OCI-LY1 (cell line): ENCODE measurements around the gene IL1F10.

ENCODE experiments used
- H2AFZ ChIP-seq: fragments of 200-600 bp; sonication (generic), shearing (Covaris generic); 2 replicates; pipeline ENCODE4 v1.6.0; 2014; ENCODE audit warnings: antibody characterized with exemption, mild to moderate bottlenecking, low read length
- H3F3A ChIP-seq: fragments of 200-600 bp; sonication (generic), shearing (Covaris generic); 2 replicates; pipeline ENCODE4 v1.6.0; 2014; ENCODE audit warnings: mild to moderate bottlenecking, antibody characterized with exemption, low read length, moderate library complexity; ENCODE audit not compliant: insufficient read depth
- H3K27ac ChIP-seq: fragments of 200-600 bp; sonication (generic); 2 replicates; pipeline ENCODE4 v1.5.1; 2014; ENCODE audit warnings: low read length, mixed run types, mild to moderate bottlenecking, low read depth; ENCODE audit not compliant: poor library complexity, severe bottlenecking
- H3K27me3 ChIP-seq: fragments of 200-600 bp; sonication (generic); 2 replicates; pipeline ENCODE4 v1.6.0; 2014; ENCODE audit warnings: antibody characterized with exemption, mild to moderate bottlenecking, low read length, moderate library complexity; ENCODE audit not compliant: insufficient read depth
- H3K36me3 ChIP-seq: fragments of 200-600 bp; sonication (generic); 2 replicates; pipeline ENCODE4 v1.6.1; 2014; ENCODE audit warnings: mild to moderate bottlenecking, antibody characterized with exemption, low read length, moderate library complexity, mixed read lengths; ENCODE audit not compliant: insufficient read depth
- H3K4me1 ChIP-seq: fragments of 200-600 bp; sonication (generic); 2 replicates; pipeline ENCODE4 v1.5.1; 2014; ENCODE audit warnings: mild to moderate bottlenecking, low read length, moderate library complexity; ENCODE audit not compliant: insufficient read depth, severe bottlenecking
- H3K4me2 ChIP-seq: fragments of 200-600 bp; sonication (generic), shearing (Covaris generic); 2 replicates; pipeline ENCODE4 v1.6.1; 2014; ENCODE audit warnings: low read length
- H3K4me3 ChIP-seq: fragments of 200-600 bp; sonication (generic); 2 replicates; pipeline ENCODE4 v1.5.1; 2014; ENCODE audit warnings: low read length, low read depth, mild to moderate bottlenecking, mixed read lengths; ENCODE audit not compliant: poor library complexity, severe bottlenecking
- H3K79me2 ChIP-seq: fragments of 200-600 bp; shearing (Covaris generic); 2 replicates; pipeline ENCODE4 v1.6.1; 2016; ENCODE audit warnings: mixed run types, low read length, mixed read lengths; ENCODE audit not compliant: insufficient read depth
- H3K9ac ChIP-seq: fragments of 200-600 bp; sonication (generic), shearing (Covaris generic); 2 replicates; pipeline ENCODE4 v1.6.1; 2014; ENCODE audit warnings: mild to moderate bottlenecking, low read length, mixed read lengths
- H3K9me2 ChIP-seq: fragments of 200-600 bp; sonication (generic), shearing (Covaris generic); 2 replicates; pipeline ENCODE4 v1.6.1; 2014; ENCODE audit warnings: low read depth, mild to moderate bottlenecking, low read length, mixed read lengths
- H3K9me3 ChIP-seq: fragments of 200-600 bp; shearing (Covaris generic); 2 replicates; pipeline ENCODE4 v1.6.1; 2014; ENCODE audit warnings: low read length, mixed read lengths
- H4K20me1 ChIP-seq: fragments of 200-600 bp; sonication (generic), shearing (Covaris generic); 2 replicates; pipeline ENCODE4 v1.6.0; 2016; ENCODE audit warnings: mild to moderate bottlenecking, low read length; ENCODE audit not compliant: insufficient read depth
- EZH2 ChIP-seq: fragments of 200-600 bp; sonication (generic), shearing (Covaris generic); IDR thresholded peaks from 2 replicates; pipeline ENCODE4 v1.8.0; 2017; ENCODE audit warnings: borderline replicate concordance, mixed run types, mild to moderate bottlenecking, antibody characterized with exemption, low read length, moderate library complexity, mixed read lengths
- TF ChIP-seq, protein P1 (sequence below): fragments of 200-600 bp; sonication (generic), shearing (Covaris generic); IDR thresholded peaks from 2 replicates; pipeline ENCODE4 v1.5.1; 2017; ENCODE audit warnings: mild to moderate bottlenecking, antibody characterized with exemption, low read length, moderate library complexity, mixed read lengths

IL1F10 gene

DNA sequence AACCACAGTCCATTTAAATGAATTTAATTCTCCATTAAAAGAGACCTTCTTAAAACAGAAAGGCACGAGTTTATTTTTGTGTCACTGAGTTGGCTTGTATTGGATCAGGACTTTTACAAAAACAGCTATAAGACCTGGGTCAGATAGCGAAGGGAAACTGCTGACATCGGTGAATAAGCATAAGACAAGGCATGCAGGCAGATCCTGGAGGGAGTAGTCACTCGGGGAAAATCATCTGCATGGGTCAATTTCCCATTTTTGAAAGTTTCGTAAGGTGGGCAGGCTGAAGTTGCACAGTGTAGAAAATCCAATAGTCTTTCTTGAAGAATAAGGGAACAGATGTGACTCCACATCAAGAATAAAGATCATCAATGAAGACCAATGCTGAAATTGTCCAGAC, 28.1 kb upstream of the IL1F10 start:
- no peaks in the 10 kb centered on the region for H3K9me3 ChIP-seq
- no peak overlapping the region for H3K4me2 ChIP-seq
- no peaks in the 10 kb centered on the region for H3K27me3 ChIP-seq
- no peaks in the 10 kb centered on the region for H3K36me3 ChIP-seq
- TF ChIP-seq, protein P1, sequence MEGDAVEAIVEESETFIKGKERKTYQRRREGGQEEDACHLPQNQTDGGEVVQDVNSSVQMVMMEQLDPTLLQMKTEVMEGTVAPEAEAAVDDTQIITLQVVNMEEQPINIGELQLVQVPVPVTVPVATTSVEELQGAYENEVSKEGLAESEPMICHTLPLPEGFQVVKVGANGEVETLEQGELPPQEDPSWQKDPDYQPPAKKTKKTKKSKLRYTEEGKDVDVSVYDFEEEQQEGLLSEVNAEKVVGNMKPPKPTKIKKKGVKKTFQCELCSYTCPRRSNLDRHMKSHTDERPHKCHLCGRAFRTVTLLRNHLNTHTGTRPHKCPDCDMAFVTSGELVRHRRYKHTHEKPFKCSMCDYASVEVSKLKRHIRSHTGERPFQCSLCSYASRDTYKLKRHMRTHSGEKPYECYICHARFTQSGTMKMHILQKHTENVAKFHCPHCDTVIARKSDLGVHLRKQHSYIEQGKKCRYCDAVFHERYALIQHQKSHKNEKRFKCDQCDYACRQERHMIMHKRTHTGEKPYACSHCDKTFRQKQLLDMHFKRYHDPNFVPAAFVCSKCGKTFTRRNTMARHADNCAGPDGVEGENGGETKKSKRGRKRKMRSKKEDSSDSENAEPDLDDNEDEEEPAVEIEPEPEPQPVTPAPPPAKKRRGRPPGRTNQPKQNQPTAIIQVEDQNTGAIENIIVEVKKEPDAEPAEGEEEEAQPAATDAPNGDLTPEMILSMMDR: no peak
- no peak for TF ChIP-seq EZH2
- no peaks in the 10 kb centered on the region for H3K4me1 ChIP-seq
- no peaks in the 10 kb centered on the region for H3K9me2 ChIP-seq
- no peaks in the 10 kb centered on the region for H4K20me1 ChIP-seq
- H3K79me2 ChIP-seq: no peaks in the 10 kb centered on the region
- H3F3A ChIP-seq: no peaks in the 10 kb centered on the region
- no peak overlapping the region for H3K27ac ChIP-seq
- no peak overlapping the region for H3K4me3 ChIP-seq
- no peak overlapping the region for H3K9ac ChIP-seq
- no peak overlapping the region for H2AFZ ChIP-seq

DNA sequence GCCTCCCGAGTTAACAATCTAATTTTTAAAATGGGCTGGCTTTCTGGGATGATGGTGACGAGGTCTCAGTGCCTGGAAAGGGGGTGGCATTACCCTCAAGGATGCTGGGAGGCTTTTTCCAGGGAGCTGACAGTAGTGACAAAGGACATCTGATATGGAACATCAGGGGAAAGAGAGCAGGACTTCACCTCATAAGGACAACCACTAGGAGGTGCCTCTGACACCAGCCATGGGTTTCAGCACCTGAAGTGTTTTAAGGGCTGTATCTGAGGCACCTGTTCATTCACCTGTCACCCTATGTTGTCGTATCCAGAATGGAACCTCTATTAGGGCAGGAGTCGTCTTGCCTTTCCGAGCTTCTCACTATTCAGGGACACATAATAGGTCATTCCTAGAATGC, 25.9 kb upstream of the IL1F10 start:
- Histone ChIP-seq H2AFZ (no peak overlapping the region), H3K9ac (no peak overlapping the region), H3K36me3 (no peaks in the 10 kb centered on the region), H3K27ac (no peak overlapping the region), H3K27me3 (no peaks in the 10 kb centered on the region), H3K4me1 (no peaks in the 10 kb centered on the region), H4K20me1 (no peaks in the 10 kb centered on the region), H3K4me2 (no peak overlapping the region), H3K4me3 (no peak overlapping the region), H3K79me2 (no peaks in the 10 kb centered on the region), H3F3A (no peaks in the 10 kb centered on the region), H3K9me2 (no peaks in the 10 kb centered on the region), H3K9me3 (no peaks in the 10 kb centered on the region)
- TF ChIP-seq, protein P1: no peak; the same call in 1 of the 2 replicates
- no peak for TF ChIP-seq EZH2

DNA sequence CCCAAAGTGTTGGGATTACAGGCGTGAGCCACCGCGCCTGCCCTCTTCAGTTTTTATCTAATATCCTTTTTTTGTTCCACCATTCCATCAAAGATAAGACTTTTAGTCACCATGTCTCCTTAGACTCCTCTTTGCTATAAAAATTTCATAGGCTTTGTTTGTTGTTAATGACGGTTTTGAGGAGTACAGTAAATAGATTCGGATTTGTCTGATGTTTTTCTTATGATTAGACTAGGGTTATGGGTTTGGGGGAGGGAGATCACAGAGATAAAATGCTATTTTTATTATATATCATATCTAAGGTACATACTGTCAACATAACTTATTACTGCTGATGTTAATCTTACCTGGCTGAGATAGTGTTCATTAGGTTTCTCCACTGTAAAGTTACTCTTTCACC, 21.3 kb upstream of the IL1F10 start:
- Histone ChIP-seq H3K27me3 (no peaks in the 10 kb centered on the region), H3K9ac (no peak overlapping the region)

More for the DNA sequence above, 21.3 kb upstream of the IL1F10 start:
- Histone ChIP-seq H3K4me3 (no peak overlapping the region), H3K27ac (no peak overlapping the region), H3K4me1 (no peaks in the 10 kb centered on the region), H3K4me2 (no peak overlapping the region), H4K20me1 (no peaks in the 10 kb centered on the region), H2AFZ (no peak overlapping the region), H3K9me3 (no peaks in the 10 kb centered on the region), H3K36me3 (no peaks in the 10 kb centered on the region), H3K79me2 (no peaks in the 10 kb centered on the region), H3F3A (no peaks in the 10 kb centered on the region), H3K9me2 (no peaks in the 10 kb centered on the region)
- no peak for TF ChIP-seq EZH2
- TF ChIP-seq, protein P1: no peak
